HCT116 (cell line): ENCODE measurements around the gene ROBO1. TPM values are rescaled to one million over a fixed set of nuclear protein-coding genes. Genes with fewer than 3 reads are reported as not detected.

Experiments
- ATAC-seq: fragments of 200-7000 bp; cut with Tn5 transposase; 2 replicates; pipeline ENCODE4 v1.9.1; 2020; ENCODE audit warnings: mild to moderate bottlenecking, moderate library complexity
- BruUV-seq: library from RNA; stranded (reverse); fragments of 400-500 nt; replicated peaks from 2 replicates; lab custom pipeline; 2021; lab: Mats Ljungman, UMichigan
- CTCF ChIA-PET: fragments of 300-600 bp; sonication (Branson Sonifier 250); formaldehyde crosslinking; loops from one replicate; lab custom pipeline; 2021; ENCODE audit warnings: antibody characterized with exemption; lab: Charles Lee
- POLR2A ChIA-PET: fragments of 300-600, 350-600 bp; sonication (Branson Sonifier 250); formaldehyde crosslinking; loops from one replicate; lab custom pipeline; 2021; ENCODE audit warnings: antibody characterized with exemption; lab: Charles Lee
- RAD21 ChIA-PET, 2 experiments: fragments of 300-600 bp; sonication (Branson Sonifier 250); formaldehyde crosslinking; loops; one replicate each; lab custom pipeline; 2023; ENCODE audit warnings: low total read pairs in 2 of 2; ENCODE audit not compliant: uncharacterized antibody in 2 of 2, unreplicated experiment in 2 of 2, low non-redundant PET in 1 of 2; lab: Charles Lee
- DNase-seq: peaks from one replicate; pipeline ENCODE4 v3.0.0-alpha.2; 2010; ENCODE audit warnings: low read depth, low spot score
- H2AFZ ChIP-seq: fragments of 200-600 bp; shearing (Covaris generic), sonication (generic); 2 replicates; pipeline ENCODE4 v1.6.1; 2017; ENCODE audit warnings: low read depth, mixed run types, mixed read lengths, antibody characterized with exemption, low read length; ENCODE audit not compliant: poor library complexity, severe bottlenecking
- H3K27ac ChIP-seq: 2 replicates; pipeline ENCODE4 v1.5.1; 2012; ENCODE audit warnings: low read depth, low read length
- H3K27me3 ChIP-seq: fragments of 200-600 bp; sonication (generic); 2 replicates; pipeline ENCODE4 v1.6.1; 2016; ENCODE audit warnings: mixed run types, low read length, mixed read lengths; ENCODE audit not compliant: insufficient read depth
- H3K36me3 ChIP-seq, 2 experiments: fragments of 200-500 bp in 1 of 2; fragments of 200-600 bp in 1 of 2; sonication (Bioruptor generic) in 1 of 2; sonication (generic) in 1 of 2; 2 replicates each; pipeline versions ENCODE4 v1.5.1 to v1.6.1; 2014 to 2016; ENCODE audit warnings: low read length in 2 of 2, inconsistent platforms in 1 of 2, mixed read lengths in 1 of 2, mixed run types in 1 of 2; ENCODE audit not compliant: insufficient read depth in 2 of 2, control insufficient read depth in 1 of 2
- H3K4me1 ChIP-seq, 2 experiments: fragments of 200-600 bp in 1 of 2; sonication (generic) in 1 of 2; 2 replicates each; pipeline versions ENCODE4 v1.5.1 to v1.6.1; 2012 to 2017; ENCODE audit warnings: low read length in 2 of 2, inconsistent platforms in 1 of 2, mild to moderate bottlenecking in 1 of 2, mixed read lengths in 1 of 2, mixed run types in 1 of 2, moderate library complexity in 1 of 2; ENCODE audit not compliant: insufficient read depth in 2 of 2, control insufficient read depth in 1 of 2
- H3K4me2 ChIP-seq: fragments of 200-600 bp; sonication (generic); 2 replicates; pipeline ENCODE4 v1.6.1; 2017; ENCODE audit warnings: mixed run types, low read length, mixed read lengths
- H3K4me3 ChIP-seq, 2 experiments: fragments of 200-600 bp in 1 of 2; sonication (generic) in 1 of 2; replicated peaks in 1 of 2; 2 replicates each; pipeline ENCODE4 v1.5.1; 2011 to 2016; ENCODE audit warnings: low read length in 2 of 2, control low read depth in 1 of 2, low read depth in 1 of 2, mild to moderate bottlenecking in 1 of 2, mixed read lengths in 1 of 2, mixed run types in 1 of 2
- H3K79me2 ChIP-seq: fragments of 200-600 bp; sonication (generic); 2 replicates; pipeline ENCODE4 v1.6.1; 2017; ENCODE audit warnings: mild to moderate bottlenecking, mixed run types, low read length, moderate library complexity, mixed read lengths; ENCODE audit not compliant: insufficient read depth
- H3K9ac ChIP-seq: fragments of 200-600 bp; sonication (generic); 2 replicates; pipeline ENCODE4 v1.6.1; 2016; ENCODE audit warnings: low read length, mixed read lengths
- H3K9me2 ChIP-seq: fragments of 200-600 bp; sonication (generic), shearing (Covaris generic); 2 replicates; pipeline ENCODE4 v1.6.1; 2017; ENCODE audit warnings: mixed run types, mild to moderate bottlenecking, moderate library complexity; ENCODE audit not compliant: insufficient read depth
- H3K9me3 ChIP-seq, 2 experiments: fragments of 200-500 bp in 1 of 2; fragments of 200-600 bp in 1 of 2; sonication (Bioruptor generic) in 1 of 2; sonication (generic) in 1 of 2; 2 replicates each; pipeline ENCODE4 v1.6.1; 2014 to 2017; ENCODE audit warnings: low read length in 2 of 2, mixed read lengths in 2 of 2, inconsistent platforms in 1 of 2, low read depth in 1 of 2, mild to moderate bottlenecking in 1 of 2, mixed run types in 1 of 2, moderate library complexity in 1 of 2; ENCODE audit not compliant: control insufficient read depth in 1 of 2, insufficient read depth in 1 of 2
- H4K20me1 ChIP-seq: fragments of 200-600 bp; sonication (generic), shearing (Covaris generic); 2 replicates; pipeline ENCODE4 v1.6.1; 2017; ENCODE audit warnings: mixed run types, mild to moderate bottlenecking, moderate library complexity; ENCODE audit not compliant: insufficient read depth
- ELF1 ChIP-seq: IDR thresholded peaks from 2 replicates; pipeline ENCODE4 v1.6.1; 2012; ENCODE audit warnings: low read depth, borderline replicate concordance
- SIN3A ChIP-seq: IDR thresholded peaks from 2 replicates; pipeline ENCODE4 v1.6.1; 2012; ENCODE audit warnings: low read depth
- SP1 ChIP-seq: IDR thresholded peaks from 2 replicates; pipeline ENCODE4 v1.6.1; 2012; ENCODE audit warnings: low read depth
- YY1 ChIP-seq: IDR thresholded peaks from 2 replicates; pipeline ENCODE4 v1.6.1; 2011; ENCODE audit warnings: low read length, low read depth, moderate library complexity, mild to moderate bottlenecking; ENCODE audit not compliant: insufficient replicate concordance; ENCODE audit errors: extremely low read depth
- intact Hi-C: fragments of 100-400 bp; cut with micrococcal nuclease; formaldehyde crosslinking; loops from 2 replicates; pipeline ENCODE4 v1.10.0; 2022
- total RNA-seq: library from RNA; stranded (reverse); gene quantifications from one replicate; pipeline ENCODE4 v1.2.1, GENCODE V29; 2021; ENCODE audit not compliant: unreplicated experiment
- TF ChIP-seq, protein P1 (sequence below): IDR thresholded peaks from 2 replicates; pipeline ENCODE4 v1.6.1; 2012
- TF ChIP-seq, protein P2 (sequence below), 3 experiments: fragments of 200-600 bp in 1 of 3; sonication (generic) in 1 of 3; IDR thresholded peaks in 2 of 3; conservative IDR thresholded peaks in 1 of 3; 2 replicates each; pipeline ENCODE4 v1.5.1; 2012 to 2017; ENCODE audit warnings: low read depth in 2 of 3, low read length in 2 of 3, antibody characterized with exemption in 1 of 3, borderline replicate concordance in 1 of 3, control low read depth in 1 of 3, mild to moderate bottlenecking in 1 of 3, mixed read lengths in 1 of 3, mixed run types in 1 of 3, moderate library complexity in 1 of 3; ENCODE audit not compliant: insufficient read depth in 1 of 3
- TF ChIP-seq, protein P3 (sequence below): IDR thresholded peaks from 2 replicates; pipeline ENCODE4 v1.6.1; 2011; ENCODE audit warnings: mild to moderate bottlenecking, low read length, moderate library complexity; ENCODE audit not compliant: insufficient replicate concordance; ENCODE audit errors: extremely low read depth

The ROBO1 gene
- total RNA-seq, 1 experiment from 2014 or later, result 0.27 TPM

DNA sequence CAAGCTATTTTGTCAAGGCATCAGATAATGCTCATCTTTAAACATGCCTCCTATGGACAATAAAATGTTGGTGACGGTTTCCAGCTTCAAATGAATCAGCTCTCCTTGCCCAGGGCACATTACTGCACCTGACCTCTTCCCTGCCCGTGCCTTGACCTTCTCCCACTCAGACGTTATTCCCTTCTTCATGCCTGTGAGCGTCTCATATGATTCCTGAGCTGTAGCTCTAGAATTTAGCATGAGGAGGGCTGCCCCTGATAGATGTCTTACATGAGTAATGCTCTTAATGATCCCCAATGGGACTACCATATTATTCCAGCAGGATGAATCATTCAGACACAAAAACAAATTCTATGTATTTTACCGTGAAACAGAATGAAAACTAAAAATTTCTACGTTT is 762.7 kb downstream of the ROBO1 start (continued):
- TF ChIP-seq, protein P1, sequence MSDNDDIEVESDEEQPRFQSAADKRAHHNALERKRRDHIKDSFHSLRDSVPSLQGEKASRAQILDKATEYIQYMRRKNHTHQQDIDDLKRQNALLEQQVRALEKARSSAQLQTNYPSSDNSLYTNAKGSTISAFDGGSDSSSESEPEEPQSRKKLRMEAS, result no peak
- TF ChIP-seq YY1 (no peak), SIN3A (no peak)
- TF ChIP-seq, protein P2, sequence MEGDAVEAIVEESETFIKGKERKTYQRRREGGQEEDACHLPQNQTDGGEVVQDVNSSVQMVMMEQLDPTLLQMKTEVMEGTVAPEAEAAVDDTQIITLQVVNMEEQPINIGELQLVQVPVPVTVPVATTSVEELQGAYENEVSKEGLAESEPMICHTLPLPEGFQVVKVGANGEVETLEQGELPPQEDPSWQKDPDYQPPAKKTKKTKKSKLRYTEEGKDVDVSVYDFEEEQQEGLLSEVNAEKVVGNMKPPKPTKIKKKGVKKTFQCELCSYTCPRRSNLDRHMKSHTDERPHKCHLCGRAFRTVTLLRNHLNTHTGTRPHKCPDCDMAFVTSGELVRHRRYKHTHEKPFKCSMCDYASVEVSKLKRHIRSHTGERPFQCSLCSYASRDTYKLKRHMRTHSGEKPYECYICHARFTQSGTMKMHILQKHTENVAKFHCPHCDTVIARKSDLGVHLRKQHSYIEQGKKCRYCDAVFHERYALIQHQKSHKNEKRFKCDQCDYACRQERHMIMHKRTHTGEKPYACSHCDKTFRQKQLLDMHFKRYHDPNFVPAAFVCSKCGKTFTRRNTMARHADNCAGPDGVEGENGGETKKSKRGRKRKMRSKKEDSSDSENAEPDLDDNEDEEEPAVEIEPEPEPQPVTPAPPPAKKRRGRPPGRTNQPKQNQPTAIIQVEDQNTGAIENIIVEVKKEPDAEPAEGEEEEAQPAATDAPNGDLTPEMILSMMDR (IDR thresholded peaks at IDR 0.05 in 2 of 3, conservative IDR thresholded peaks at IDR 0.05 in 1 of 3; ENCODE audit: borderline replicate concordance in 1 of 3, insufficient read depth in 1 of 3, low read depth in 2 of 3, low read length in 2 of 3), result no peak
- TF ChIP-seq, protein P3, sequence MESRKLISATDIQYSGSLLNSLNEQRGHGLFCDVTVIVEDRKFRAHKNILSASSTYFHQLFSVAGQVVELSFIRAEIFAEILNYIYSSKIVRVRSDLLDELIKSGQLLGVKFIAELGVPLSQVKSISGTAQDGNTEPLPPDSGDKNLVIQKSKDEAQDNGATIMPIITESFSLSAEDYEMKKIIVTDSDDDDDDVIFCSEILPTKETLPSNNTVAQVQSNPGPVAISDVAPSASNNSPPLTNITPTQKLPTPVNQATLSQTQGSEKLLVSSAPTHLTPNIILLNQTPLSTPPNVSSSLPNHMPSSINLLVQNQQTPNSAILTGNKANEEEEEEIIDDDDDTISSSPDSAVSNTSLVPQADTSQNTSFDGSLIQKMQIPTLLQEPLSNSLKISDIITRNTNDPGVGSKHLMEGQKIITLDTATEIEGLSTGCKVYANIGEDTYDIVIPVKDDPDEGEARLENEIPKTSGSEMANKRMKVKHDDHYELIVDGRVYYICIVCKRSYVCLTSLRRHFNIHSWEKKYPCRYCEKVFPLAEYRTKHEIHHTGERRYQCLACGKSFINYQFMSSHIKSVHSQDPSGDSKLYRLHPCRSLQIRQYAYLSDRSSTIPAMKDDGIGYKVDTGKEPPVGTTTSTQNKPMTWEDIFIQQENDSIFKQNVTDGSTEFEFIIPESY, result no peak

DNA sequence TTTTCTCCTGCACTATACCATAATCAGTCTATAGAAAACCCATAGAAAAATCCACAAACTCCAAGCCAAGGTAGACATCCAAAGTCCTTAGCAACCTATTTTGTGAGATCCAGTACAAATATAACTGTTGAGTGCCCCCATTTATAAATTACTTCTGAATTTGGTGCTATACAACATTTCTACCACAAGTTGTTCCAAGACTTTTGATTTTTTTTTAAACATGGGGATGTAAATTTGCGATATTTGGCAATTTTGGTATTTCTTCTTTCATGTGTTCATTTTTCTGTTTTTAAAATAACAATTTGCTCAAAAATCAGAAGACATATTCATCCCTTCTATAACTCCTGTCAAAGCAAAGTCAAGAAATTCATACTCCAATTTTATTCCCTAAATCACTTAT is 763.8 kb downstream of the ROBO1 start:
- H3K4me3 ChIP-seq, result no peak overlapping the region
- peaks cover 3 to 23% of the 10 kb centered on the region in 2 experiments; a peak in 2 of 4 replicates for H3K9me3 ChIP-seq
- no peak for ATAC-seq
- no peak overlapping the region for H3K27ac ChIP-seq
- CTCF ChIA-PET, result no interaction called here
- POLR2A ChIA-PET, result no interaction called here
- no peak overlapping the region for H3K9ac ChIP-seq
- RAD21 ChIA-PET, result no interaction called here
- H3K36me3 ChIP-seq, result no peaks in the 10 kb centered on the region
- H3K9me2 ChIP-seq, result no peaks in the 10 kb centered on the region
- no peak for DNase-seq
- TF ChIP-seq ELF1, result no peak
- TF ChIP-seq SP1, result no peak
- H3K27me3 ChIP-seq, result no peaks in the 10 kb centered on the region
- no peak overlapping the region for H3K4me2 ChIP-seq
- no peaks in the 10 kb centered on the region for H3K4me1 ChIP-seq
- intact Hi-C loops, result no loop called here
- no TSS peak for BruUV-seq
- no peaks in the 10 kb centered on the region for H4K20me1 ChIP-seq
- H3K79me2 ChIP-seq, result no peaks in the 10 kb centered on the region
- H2AFZ ChIP-seq, result no peak overlapping the region
